ENCODE data around the gene SBK2. TPM values are rescaled to one million over a fixed set of nuclear protein-coding genes. Genes with fewer than 3 reads are reported as not detected.

SBK2 gene
- total RNA-seq, 3 donors from 2014 or later, result not detected

GRCh38 chr19:55492362-55492944 is 44.5 kb downstream of the SBK2 start:
- ATAC-seq (no peak), DNase-seq (no peak)
- no peak overlapping the region for H3K4me3 ChIP-seq
- TF ChIP-seq, protein P1, sequence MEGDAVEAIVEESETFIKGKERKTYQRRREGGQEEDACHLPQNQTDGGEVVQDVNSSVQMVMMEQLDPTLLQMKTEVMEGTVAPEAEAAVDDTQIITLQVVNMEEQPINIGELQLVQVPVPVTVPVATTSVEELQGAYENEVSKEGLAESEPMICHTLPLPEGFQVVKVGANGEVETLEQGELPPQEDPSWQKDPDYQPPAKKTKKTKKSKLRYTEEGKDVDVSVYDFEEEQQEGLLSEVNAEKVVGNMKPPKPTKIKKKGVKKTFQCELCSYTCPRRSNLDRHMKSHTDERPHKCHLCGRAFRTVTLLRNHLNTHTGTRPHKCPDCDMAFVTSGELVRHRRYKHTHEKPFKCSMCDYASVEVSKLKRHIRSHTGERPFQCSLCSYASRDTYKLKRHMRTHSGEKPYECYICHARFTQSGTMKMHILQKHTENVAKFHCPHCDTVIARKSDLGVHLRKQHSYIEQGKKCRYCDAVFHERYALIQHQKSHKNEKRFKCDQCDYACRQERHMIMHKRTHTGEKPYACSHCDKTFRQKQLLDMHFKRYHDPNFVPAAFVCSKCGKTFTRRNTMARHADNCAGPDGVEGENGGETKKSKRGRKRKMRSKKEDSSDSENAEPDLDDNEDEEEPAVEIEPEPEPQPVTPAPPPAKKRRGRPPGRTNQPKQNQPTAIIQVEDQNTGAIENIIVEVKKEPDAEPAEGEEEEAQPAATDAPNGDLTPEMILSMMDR (IDR thresholded peaks at IDR 0.05), result no peak
- H3K9me3 ChIP-seq, result no peaks in the 10 kb centered on the region
- intact Hi-C loops (cut with DNase I, micrococcal nuclease), result no loop called here
- H3K4me1 ChIP-seq (ENCODE audit: low read depth), result no peaks in the 10 kb centered on the region
- H3K36me3 ChIP-seq (ENCODE audit: low read depth), result no peaks in the 10 kb centered on the region

DNA sequence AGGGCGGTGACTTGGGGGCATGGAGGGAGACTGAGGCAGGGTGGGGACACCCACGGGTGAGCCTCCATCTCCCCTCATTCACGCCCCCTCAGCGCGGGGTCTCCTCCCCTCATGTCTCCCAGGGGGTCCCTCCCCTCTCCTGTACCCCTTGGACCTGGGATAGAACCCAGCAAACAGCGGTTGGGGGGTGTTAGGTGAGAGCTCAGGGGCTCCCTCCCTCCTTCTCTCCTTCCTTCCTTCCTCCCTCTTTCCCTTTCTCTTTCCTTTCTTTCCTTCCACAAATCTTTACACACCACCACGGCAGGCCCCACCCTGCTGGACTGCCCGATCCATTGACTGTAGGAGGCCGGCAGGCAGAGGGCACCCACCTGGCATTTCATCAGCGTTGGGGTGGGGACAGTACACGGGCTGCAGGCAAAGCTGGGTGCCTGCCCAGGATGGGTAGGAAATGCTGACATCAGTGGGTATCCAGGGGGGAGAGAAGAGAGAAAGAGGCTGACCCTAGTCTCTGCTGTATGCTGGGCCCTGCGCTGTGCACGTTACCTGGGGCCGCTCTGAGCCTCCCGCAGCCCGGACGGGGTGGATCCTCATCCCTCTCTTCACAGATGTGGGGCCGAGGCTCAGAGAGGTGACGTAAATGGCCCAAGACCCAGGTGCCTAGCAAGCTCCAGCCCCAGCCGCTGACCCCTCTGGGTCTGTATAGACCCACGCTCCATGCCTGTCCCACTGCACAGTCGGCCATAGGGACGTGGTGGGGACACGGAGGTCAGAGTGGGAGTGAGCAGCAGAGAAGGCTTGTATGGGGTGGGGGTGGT is 45.2 kb downstream of the SBK2 start:
- ATAC-seq (no peak), DNase-seq (no peak)
- Histone ChIP-seq H3K4me3 (no peak overlapping the region), H3K4me1 (ENCODE audit: low read depth) (no peaks in the 10 kb centered on the region), H3K36me3 (ENCODE audit: low read depth) (no peaks in the 10 kb centered on the region), H3K9me3 (no peaks in the 10 kb centered on the region)
- intact Hi-C loops (cut with DNase I, micrococcal nuclease), result no loop called here
- TF ChIP-seq, protein P1 (IDR thresholded peaks at IDR 0.05), result no peak

DNA sequence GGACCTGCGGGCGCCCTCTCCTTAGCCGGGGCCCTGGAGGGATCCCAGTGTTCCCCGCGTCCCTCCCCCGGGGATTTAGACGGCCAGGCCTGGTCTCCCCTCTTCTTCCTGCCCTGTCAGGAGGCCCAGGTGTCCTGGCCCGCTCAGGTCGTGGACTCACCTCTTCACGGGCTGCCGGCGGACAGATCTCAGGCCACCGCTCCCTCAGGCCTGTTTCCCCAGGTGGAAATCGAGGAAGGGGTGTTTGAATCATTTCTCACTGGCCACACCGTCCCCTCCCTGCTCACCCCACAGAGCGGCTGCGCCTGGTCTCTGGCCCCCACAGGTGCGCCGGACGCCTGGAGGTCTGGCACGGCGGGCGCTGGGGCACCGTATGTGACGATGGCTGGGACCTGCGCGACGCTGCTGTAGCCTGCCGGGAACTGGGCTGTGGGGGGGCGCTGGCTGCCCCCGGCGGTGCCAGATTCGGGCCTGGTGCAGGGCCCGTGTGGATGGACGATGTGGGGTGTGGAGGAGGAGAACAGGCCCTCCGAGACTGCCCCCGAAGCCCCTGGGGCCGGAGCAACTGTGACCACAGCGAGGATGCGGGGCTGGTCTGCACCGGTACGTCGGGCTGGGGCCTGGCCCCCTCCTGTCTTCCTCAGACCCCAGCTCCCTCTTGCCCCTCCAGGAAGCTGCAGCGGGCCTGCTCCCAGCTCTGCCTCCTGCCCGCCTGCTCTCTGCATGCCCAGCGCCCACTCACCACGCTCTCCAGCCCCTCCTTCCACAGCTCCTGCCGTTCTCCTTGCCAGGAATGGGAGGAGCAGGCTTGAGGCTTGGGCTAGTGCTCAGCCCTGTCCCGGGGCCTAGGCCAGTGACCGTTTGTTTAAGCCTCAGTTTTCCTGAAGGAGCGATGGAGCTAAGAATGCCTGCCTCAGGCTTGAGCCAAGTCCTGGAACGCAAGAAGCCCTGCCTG is 46.2 kb downstream of the SBK2 start:
- TF ChIP-seq, protein P1 (IDR thresholded peaks at IDR 0.05), result no peak
- DNase-seq, result peak in 1 of 3 donors; percentile 48
- ATAC-seq, result no peak
- Histone ChIP-seq H3K9me3 (no peaks in the 10 kb centered on the region), H3K4me3 (no peak overlapping the region), H3K4me1 (ENCODE audit: low read depth) (peaks cover 4% of the 10 kb centered on the region), H3K36me3 (ENCODE audit: low read depth) (no peaks in the 10 kb centered on the region)
- intact Hi-C loops (cut with DNase I, micrococcal nuclease), result no loop called here

DNA sequence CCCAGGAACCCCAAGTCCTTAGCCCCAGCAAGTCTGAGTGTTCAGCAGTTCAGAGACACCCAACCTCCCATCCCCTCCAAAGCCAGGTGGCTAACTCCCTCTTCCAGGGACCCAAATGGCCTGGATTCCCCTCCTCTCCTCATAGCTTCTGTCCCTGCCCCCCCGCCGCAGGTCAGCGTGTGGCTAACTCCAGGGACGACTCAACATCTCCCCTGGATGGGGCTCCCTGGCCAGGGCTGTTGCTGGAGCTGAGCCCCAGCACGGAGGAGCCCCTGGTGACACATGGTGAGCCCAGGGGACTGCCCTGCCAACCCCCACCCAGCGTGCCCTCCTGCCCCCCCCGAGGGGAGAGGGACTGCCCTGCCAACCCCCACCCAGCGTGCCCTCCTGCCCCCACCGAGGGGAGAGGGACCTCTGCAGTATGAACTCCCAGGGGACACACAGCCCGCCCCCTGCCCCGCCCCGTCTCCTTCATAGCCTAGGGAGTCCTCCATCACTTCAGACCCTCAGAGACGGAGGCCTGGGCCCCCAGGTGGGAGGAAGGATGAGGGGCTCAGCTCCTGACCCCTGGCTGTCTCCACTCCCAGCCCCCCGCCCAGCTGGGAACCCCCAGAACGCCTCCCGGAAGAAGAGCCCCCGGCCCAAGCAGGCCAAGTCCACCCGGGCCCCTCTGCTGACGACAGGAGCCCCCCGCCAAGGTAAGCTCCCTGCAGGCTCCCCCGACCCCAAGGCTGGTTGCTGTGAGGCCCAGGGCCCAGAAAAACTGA is 47.0 kb downstream of the SBK2 start:
- peaks cover 5% of the 10 kb centered on the region for H3K4me1 ChIP-seq (ENCODE audit: low read depth)
- H3K9me3 ChIP-seq, result no peaks in the 10 kb centered on the region
- no peak for ATAC-seq
- H3K36me3 ChIP-seq (ENCODE audit: low read depth), result no peaks in the 10 kb centered on the region
- intact Hi-C loops (cut with DNase I, micrococcal nuclease), result no loop called here
- TF ChIP-seq, protein P1 (IDR thresholded peaks at IDR 0.05), result no peak
- peak in 1 of 3 donors; percentile 53 for DNase-seq
- no peak overlapping the region for H3K4me3 ChIP-seq
